BJ (cell line): ENCODE results near the gene SPAST. TPM values are rescaled to one million over a fixed set of nuclear protein-coding genes. Genes with fewer than 3 reads are reported as not detected.
"Not testable (repeated sequence)": the region's sequence is repeated elsewhere in the genome, so short reads cannot be mapped to it uniquely, and the experiment has no call there.

Experiments used
- CTCF ChIA-PET: fragments of 350-600 bp; formaldehyde crosslinking; extraction: SDS; loops from one replicate; lab custom pipeline; 2021; ENCODE audit warnings: antibody characterized with exemption, inconsistent platforms; lab: Yijun Ruan, JAX
- POLR2A ChIA-PET: fragments of 300-600 bp; sonication (Branson Sonifier 250); formaldehyde crosslinking; extraction: SDS; loops from one replicate; lab custom pipeline; 2021; ENCODE audit warnings: antibody characterized with exemption; lab: Charles Lee
- DNase-seq: peaks from one replicate; pipeline ENCODE4 v3.0.0-alpha.2; 2011; ENCODE audit warnings: low read depth
- H3K27me3 ChIP-seq: 2 replicates; pipeline ENCODE4 v1.6.0; 2011; ENCODE audit warnings: low read length; ENCODE audit not compliant: control insufficient read depth, insufficient read depth
- H3K36me3 ChIP-seq: 2 replicates; pipeline ENCODE4 v1.5.1; 2011; ENCODE audit warnings: low read length; ENCODE audit not compliant: control insufficient read depth, insufficient read depth
- H3K4me3 ChIP-seq: 2 replicates; pipeline ENCODE4 v1.5.1; 2011; ENCODE audit warnings: low read depth, mild to moderate bottlenecking, control low read depth, low read length
- polyA plus RNA-seq: library from polyadenylated mRNA; depleted of rRNA; stranded (reverse); fragments of >200 nt; gene quantifications from 2 replicates; pipeline ENCODE4 v1.2.3, GENCODE V29; 2011
- TF ChIP-seq, protein P1 (sequence below): IDR thresholded peaks from 2 replicates; pipeline ENCODE4 v1.5.1; 2011; ENCODE audit warnings: low read depth, mild to moderate bottlenecking, control low read depth, inconsistent platforms, low read length, moderate library complexity; ENCODE audit not compliant: insufficient read depth

SPAST gene
- polyA plus RNA-seq, 1 experiment: 4.5 TPM

DNA sequence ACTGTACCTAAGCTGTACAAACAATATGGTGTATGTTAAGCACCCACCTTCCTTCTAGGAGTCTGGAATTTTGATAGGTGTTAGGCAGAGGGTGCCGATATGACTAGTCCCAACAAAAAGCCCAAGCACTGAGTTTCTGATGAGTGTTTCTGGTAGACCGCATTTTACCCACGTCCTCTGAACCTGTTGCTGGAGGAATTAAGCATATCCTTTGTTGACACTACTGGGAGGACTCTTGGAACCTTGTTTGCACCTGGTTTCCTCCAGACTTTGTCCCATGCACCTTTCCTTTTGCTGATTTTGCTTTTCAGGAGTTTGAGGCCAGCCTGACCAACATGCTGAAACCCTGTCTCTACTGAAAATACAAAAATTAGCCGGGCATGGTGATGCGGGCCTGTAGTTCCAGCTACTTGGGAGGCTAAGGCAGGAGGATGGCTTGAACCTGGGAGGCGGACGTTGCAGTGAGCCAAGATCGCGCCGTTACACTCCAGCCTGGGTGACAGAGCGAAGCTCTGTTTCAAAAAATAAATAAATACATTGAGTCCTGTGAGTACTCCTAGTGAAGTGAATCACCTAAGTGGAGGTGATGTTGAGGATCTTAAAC lies 11.4 kb upstream of the SPAST start:
- no peak for DNase-seq
- ChIA-PET CTCF (interaction anchor here (0.6 kb wide), 1 partner anchor 70 kb away, joined by 3 read pairs; no protein-coding TSS in a partner anchor), POLR2A (interaction anchor here (0.7 kb wide), 1 partner anchor 10 kb away, joined by 8 read pairs; no protein-coding TSS in a partner anchor)
- TF ChIP-seq, protein P1, sequence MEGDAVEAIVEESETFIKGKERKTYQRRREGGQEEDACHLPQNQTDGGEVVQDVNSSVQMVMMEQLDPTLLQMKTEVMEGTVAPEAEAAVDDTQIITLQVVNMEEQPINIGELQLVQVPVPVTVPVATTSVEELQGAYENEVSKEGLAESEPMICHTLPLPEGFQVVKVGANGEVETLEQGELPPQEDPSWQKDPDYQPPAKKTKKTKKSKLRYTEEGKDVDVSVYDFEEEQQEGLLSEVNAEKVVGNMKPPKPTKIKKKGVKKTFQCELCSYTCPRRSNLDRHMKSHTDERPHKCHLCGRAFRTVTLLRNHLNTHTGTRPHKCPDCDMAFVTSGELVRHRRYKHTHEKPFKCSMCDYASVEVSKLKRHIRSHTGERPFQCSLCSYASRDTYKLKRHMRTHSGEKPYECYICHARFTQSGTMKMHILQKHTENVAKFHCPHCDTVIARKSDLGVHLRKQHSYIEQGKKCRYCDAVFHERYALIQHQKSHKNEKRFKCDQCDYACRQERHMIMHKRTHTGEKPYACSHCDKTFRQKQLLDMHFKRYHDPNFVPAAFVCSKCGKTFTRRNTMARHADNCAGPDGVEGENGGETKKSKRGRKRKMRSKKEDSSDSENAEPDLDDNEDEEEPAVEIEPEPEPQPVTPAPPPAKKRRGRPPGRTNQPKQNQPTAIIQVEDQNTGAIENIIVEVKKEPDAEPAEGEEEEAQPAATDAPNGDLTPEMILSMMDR: no peak
- Histone ChIP-seq H3K4me3 (no peak overlapping the region), H3K36me3 (no peaks in the 10 kb centered on the region), H3K27me3 (no peaks in the 10 kb centered on the region)

DNA sequence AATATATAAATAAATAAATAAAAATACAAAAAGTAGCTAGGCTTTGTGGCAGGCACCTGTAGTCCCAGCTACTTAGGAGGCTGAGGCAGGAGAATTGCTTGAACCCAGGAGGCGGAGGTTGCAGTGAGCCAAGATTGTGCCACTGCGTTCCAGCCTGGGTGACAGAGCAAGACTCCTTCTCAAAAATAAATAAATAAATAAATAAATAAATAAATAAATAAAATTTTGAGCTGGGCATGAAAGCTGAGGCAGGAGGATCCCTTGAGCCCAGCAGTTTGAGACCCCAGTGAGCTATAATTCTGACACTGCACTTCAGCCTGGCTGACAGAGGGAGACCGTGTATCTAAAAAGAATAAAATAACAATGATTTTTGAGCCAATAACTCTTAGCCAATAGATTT lies 8.8 kb upstream of the SPAST start:
- CTCF ChIA-PET: interaction anchor here (0.7 to 1.3 kb wide), 2 partner anchors 9 to 51 kb away, joined by 3 read pairs; partner anchors contain the start of gene SPAST
- H3K27me3 ChIP-seq, H3K4me3 ChIP-seq, H3K36me3 ChIP-seq, DNase-seq, POLR2A ChIA-PET: not testable (repeated sequence)

DNA sequence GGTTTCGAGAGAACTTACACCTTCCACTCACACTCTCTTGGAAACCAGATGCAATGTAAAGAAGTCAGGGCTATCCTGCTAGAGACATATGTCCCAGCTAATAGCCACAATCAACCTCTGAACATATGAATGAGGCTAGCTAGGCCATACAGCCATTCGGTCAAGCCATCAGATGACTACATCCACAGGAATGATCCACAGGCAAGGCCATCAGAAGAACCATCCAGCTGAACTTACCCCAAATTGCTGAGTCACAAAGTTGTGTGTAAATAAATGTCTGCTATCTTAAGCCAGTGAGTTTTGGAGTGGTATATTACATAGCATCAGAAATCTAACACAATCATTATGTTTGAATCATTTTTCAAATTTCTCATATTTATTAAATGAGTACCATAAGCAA lies 5.2 kb upstream of the SPAST start:
- no peak for DNase-seq
- Histone ChIP-seq H3K4me3 (no peak overlapping the region), H3K27me3 (no peaks in the 10 kb centered on the region), H3K36me3 (no peaks in the 10 kb centered on the region)
- POLR2A ChIA-PET: no interaction called here
- CTCF ChIA-PET: interaction anchor here (1.3 kb wide), 1 partner anchor 18 kb away, joined by 3 read pairs; the partner anchor contains the start of gene DPY30
- TF ChIP-seq, protein P1: no peak

DNA sequence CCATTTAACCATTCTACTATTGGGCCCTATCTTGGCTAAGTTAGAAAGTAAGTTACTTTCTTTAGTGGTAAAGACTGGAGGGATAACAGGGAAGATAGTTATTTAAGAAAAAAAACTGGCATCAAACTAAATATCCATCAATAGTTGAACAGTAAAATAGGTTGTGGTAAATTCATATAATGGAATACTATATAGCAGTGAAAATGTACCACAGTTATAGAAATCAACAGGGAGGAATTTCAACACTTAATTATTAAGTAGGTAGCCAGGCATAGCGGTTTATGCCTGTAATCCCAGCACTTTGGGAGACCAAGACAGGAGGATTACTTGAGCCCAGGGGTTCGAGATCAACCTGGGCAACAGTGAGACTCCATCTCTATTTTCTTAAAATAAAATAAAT lies 3.1 kb upstream of the SPAST start:
- no peak for DNase-seq
- no peaks in the 10 kb centered on the region for H3K27me3 ChIP-seq
- H3K4me3 ChIP-seq: no peak overlapping the region
- H3K36me3 ChIP-seq: no peaks in the 10 kb centered on the region
- TF ChIP-seq, protein P1: no peak
- ChIA-PET POLR2A (no interaction called here), CTCF (interaction anchor here (0.6 to 0.7 kb wide), 3 partner anchors 38 to 1090 kb away, joined by 3 to 4 read pairs (median 3); no protein-coding TSS in a partner anchor)

DNA sequence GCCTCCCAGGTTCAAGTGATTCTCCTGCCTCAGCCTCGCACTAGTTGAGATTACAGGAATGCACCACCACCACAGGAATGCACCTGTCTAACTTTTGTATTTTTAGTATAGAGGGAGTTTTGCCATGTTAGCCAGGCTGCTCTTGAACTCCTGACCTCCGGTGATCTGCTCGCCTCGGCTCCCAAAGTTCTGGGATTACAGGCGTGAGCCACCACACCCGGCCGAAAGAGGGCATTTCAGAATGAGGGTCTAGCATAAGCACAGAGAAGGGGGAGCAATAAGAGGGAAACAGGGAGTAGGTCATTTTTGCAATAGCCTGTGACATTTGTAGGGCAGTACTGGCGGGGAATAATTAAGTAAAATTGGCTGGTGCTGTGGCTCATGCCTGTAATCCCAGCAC lies 1.9 kb upstream of the SPAST start:
- no peak for DNase-seq
- CTCF ChIA-PET: interaction anchor here (1.0 kb wide), 1 partner anchor 24 kb away, joined by 3 read pairs; no protein-coding TSS in a partner anchor
- no peaks in the 10 kb centered on the region for H3K36me3 ChIP-seq
- H3K4me3 ChIP-seq: no peak overlapping the region
- POLR2A ChIA-PET: no interaction called here
- TF ChIP-seq, protein P1: no peak
- no peaks in the 10 kb centered on the region for H3K27me3 ChIP-seq
